Neural cell (in vitro differentiated cells): ENCODE data around the gene JAZF1. TPM values are rescaled to one million over a fixed set of nuclear protein-coding genes. Genes with fewer than 3 reads are reported as not detected.

Experiments
- H2AFZ ChIP-seq: fragments of 200-600, 300-800 bp; sonication (generic), shearing (Covaris generic); 2 replicates; pipeline ENCODE4 v1.6.0; 2014; ENCODE audit warnings: low read depth, mild to moderate bottlenecking, antibody characterized with exemption, low read length, moderate library complexity
- H3F3A ChIP-seq: fragments of 200-600 bp; shearing (Covaris generic); 2 replicates; pipeline ENCODE4 v1.6.1; 2016; ENCODE audit warnings: mild to moderate bottlenecking, moderate library complexity, mixed read lengths, antibody characterized with exemption, low read length; ENCODE audit not compliant: insufficient read depth, poor library complexity, severe bottlenecking
- H3K27ac ChIP-seq: fragments of 200-600, 300-800 bp; sonication (generic), shearing (Covaris generic); 2 replicates; pipeline ENCODE4 v1.5.1; 2014; ENCODE audit warnings: mild to moderate bottlenecking, low read length, moderate library complexity
- H3K27me3 ChIP-seq: fragments of 300-800, 200-600 bp; sonication (generic), shearing (Covaris generic); 2 replicates; pipeline ENCODE4 v1.6.0; 2014; ENCODE audit warnings: mild to moderate bottlenecking, low read depth, low read length, moderate library complexity; ENCODE audit not compliant: insufficient read depth
- H3K36me3 ChIP-seq: fragments of 300-800, 200-600 bp; sonication (generic), shearing (Covaris generic); 2 replicates; pipeline ENCODE4 v1.5.1; 2014; ENCODE audit warnings: mild to moderate bottlenecking, antibody characterized with exemption, low read length, moderate library complexity; ENCODE audit not compliant: insufficient read depth
- H3K4me2 ChIP-seq: fragments of 300-800, 200-600 bp; sonication (generic), shearing (Covaris generic); 2 replicates; pipeline ENCODE4 v1.6.0; 2014; ENCODE audit warnings: mild to moderate bottlenecking, low read length
- H3K4me3 ChIP-seq: fragments of 300-800, 200-600 bp; sonication (generic), shearing (Covaris generic); 2 replicates; pipeline ENCODE4 v1.5.1; 2014; ENCODE audit warnings: mild to moderate bottlenecking, low read length, moderate library complexity
- H3K79me2 ChIP-seq: fragments of 200-600 bp; shearing (Covaris generic); replicated peaks from 2 replicates; pipeline ENCODE4 v1.6.0; 2014; ENCODE audit warnings: mild to moderate bottlenecking, low read length, moderate library complexity; ENCODE audit not compliant: insufficient read depth
- H3K9ac ChIP-seq: fragments of 300-800, 200-600 bp; sonication (generic), shearing (Covaris generic); 2 replicates; pipeline ENCODE4 v1.6.1; 2016; ENCODE audit warnings: mild to moderate bottlenecking, low read length, mixed read lengths
- H3K9me2 ChIP-seq: fragments of 200-600 bp; shearing (Covaris generic); 2 replicates; pipeline ENCODE4 v1.6.1; 2016; ENCODE audit warnings: mild to moderate bottlenecking, low read length, mixed read lengths; ENCODE audit not compliant: insufficient read depth
- H3K9me3 ChIP-seq: fragments of 200-600, 300-800 bp; sonication (generic), shearing (Covaris generic); 2 replicates; pipeline ENCODE4 v1.6.1; 2016; ENCODE audit warnings: mild to moderate bottlenecking, mixed run types, low read length, moderate library complexity, mixed read lengths
- H4K20me1 ChIP-seq: fragments of 200-600 bp; shearing (Covaris generic); 2 replicates; pipeline ENCODE4 v1.6.1; 2016; ENCODE audit warnings: mild to moderate bottlenecking, mixed run types; ENCODE audit not compliant: insufficient read depth
- CTCF ChIP-seq: fragments of 450-650 bp; IDR thresholded peaks from 2 replicates; pipeline ENCODE4 v1.5.1; 2014; ENCODE audit warnings: antibody characterized with exemption, mild to moderate bottlenecking, moderate library complexity; ENCODE audit not compliant: poor library complexity, severe bottlenecking
- EP300 ChIP-seq: fragments of 450-650 bp; conservative IDR thresholded peaks from 2 replicates; pipeline ENCODE4 v1.6.1; 2014; ENCODE audit warnings: antibody characterized with exemption, mild to moderate bottlenecking, moderate library complexity; ENCODE audit not compliant: poor library complexity, severe bottlenecking
- EZH2 ChIP-seq: fragments of 200-600, 300-800 bp; shearing (Covaris generic), sonication (generic); IDR thresholded peaks from 2 replicates; pipeline ENCODE4 v1.6.1; 2014; ENCODE audit warnings: antibody characterized with exemption, low read length, borderline replicate concordance, mild to moderate bottlenecking; ENCODE audit not compliant: insufficient read depth, poor library complexity, severe bottlenecking
- POLR2AphosphoS5 ChIP-seq: IDR thresholded peaks from 2 replicates; pipeline ENCODE4 v1.6.1; 2012
- REST ChIP-seq: IDR thresholded peaks from 2 replicates; pipeline ENCODE4 v1.6.1; 2012; ENCODE audit warnings: borderline replicate concordance
- SMC3 ChIP-seq: fragments of 450-650 bp; conservative IDR thresholded peaks from 2 replicates; pipeline ENCODE4 v1.6.1; 2014; ENCODE audit warnings: antibody characterized with exemption, mild to moderate bottlenecking, moderate library complexity; ENCODE audit not compliant: poor library complexity
- TAF1 ChIP-seq: IDR thresholded peaks from 2 replicates; pipeline ENCODE4 v1.6.1; 2012; ENCODE audit warnings: low read depth
- polyA plus RNA-seq: library from polyadenylated mRNA; depleted of rRNA; stranded (reverse); fragments of >200 nt; gene quantifications from 2 replicates; pipeline ENCODE4 v1.2.3, GENCODE V29; 2014

JAZF1 gene
- polyA plus RNA-seq, 1 donor from 2014 or later: 29.5 TPM

DNA sequence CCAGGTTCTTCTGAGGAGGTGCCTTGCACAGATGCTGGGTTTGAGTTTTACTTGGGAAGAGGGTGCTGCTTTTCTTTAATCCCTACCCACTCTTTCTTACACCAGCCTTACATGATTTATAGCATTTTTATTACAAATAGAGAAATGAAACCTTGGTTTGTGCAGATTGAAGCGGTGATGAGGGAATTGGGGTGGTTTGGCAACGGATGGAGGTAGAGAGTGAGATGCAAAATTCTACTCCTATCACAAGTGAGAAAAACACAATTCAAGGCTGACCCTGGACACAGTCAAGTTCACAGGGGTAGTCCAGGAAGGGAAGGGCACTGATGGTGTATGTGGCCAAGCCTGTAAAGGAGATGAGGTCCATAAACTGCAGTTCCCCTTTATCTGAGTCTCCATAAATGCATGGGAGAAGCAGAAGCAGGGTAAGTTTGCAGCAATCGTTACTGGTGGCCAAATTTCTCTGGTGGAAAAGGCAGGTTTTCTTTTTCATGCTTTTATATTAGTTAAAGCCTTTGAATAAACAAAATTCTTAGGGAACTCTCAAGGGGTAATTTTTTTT, 214.3 kb downstream of the JAZF1 start:
- Histone ChIP-seq H3K27ac (no peak overlapping the region), H3K27me3 (no peaks in the 10 kb centered on the region), H3K9me2 (no peaks in the 10 kb centered on the region), H3K79me2 (no peaks in the 10 kb centered on the region), H3K9me3 (no peaks in the 10 kb centered on the region), H3K36me3 (no peaks in the 10 kb centered on the region), H3K4me2 (no peak overlapping the region), H2AFZ (no peak overlapping the region), H3K4me3 (peak overlapping the region; percentile 36), H3K9ac (no peak overlapping the region), H3F3A (no peaks in the 10 kb centered on the region), H4K20me1 (no peaks in the 10 kb centered on the region)
- TF ChIP-seq EZH2: no peak
- no peak for TF ChIP-seq POLR2AphosphoS5
- TF ChIP-seq TAF1: no peak
- TF ChIP-seq REST: no peak

GRCh38 chr7:27965650-27966049, 214.9 kb downstream of the JAZF1 start:
- Histone ChIP-seq H2AFZ (no peak overlapping the region), H4K20me1 (no peaks in the 10 kb centered on the region), H3K27me3 (no peaks in the 10 kb centered on the region), H3K9me3 (no peaks in the 10 kb centered on the region), H3K4me2 (peak overlapping the region; percentile 20), H3K36me3 (no peaks in the 10 kb centered on the region), H3K27ac (peak overlapping the region; percentile 53), H3K9me2 (no peaks in the 10 kb centered on the region), H3K4me3 (peak overlapping the region; percentile 36), H3F3A (no peaks in the 10 kb centered on the region), H3K9ac (no peak overlapping the region), H3K79me2 (no peaks in the 10 kb centered on the region)
- TF ChIP-seq REST: no peak
- TF ChIP-seq POLR2AphosphoS5: no peak
- TF ChIP-seq CTCF: no peak
- no peak for TF ChIP-seq EP300
- no peak for TF ChIP-seq SMC3
- no peak for TF ChIP-seq EZH2
